ENCODE measurements around the gene ARHGAP15. TPM values are rescaled to one million over a fixed set of nuclear protein-coding genes. Genes with fewer than 3 reads are reported as not detected.

Gene ARHGAP15
- total and polyA plus RNA-seq, 10 donors: 55.8 to 219 (median 130) TPM

DNA sequence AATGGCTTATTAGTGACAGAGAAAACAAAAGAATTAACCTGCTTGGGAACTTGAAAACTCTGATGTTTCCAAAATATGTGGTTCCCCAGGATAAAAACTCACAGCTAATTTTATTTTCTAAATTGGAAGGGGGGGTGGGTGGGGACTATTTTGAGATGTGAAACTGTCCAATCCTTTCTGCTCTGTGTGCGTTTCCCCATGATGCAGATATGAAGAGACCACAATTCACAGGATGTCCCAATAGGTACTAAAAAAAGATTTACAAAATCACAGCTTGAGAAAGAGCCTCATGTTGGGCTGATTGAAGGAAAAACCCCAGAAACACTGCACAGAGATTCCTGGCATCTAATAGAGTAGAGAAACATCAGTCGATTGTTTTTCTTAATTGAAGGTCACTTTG lies 273.2 kb downstream of the ARHGAP15 start:
- no peak for TF ChIP-seq POLR2AphosphoS5 (IDR thresholded peaks at IDR 0.05)
- TF ChIP-seq POLR2A (IDR thresholded peaks at IDR 0.05): no peak
- TF ChIP-seq, protein P1, sequence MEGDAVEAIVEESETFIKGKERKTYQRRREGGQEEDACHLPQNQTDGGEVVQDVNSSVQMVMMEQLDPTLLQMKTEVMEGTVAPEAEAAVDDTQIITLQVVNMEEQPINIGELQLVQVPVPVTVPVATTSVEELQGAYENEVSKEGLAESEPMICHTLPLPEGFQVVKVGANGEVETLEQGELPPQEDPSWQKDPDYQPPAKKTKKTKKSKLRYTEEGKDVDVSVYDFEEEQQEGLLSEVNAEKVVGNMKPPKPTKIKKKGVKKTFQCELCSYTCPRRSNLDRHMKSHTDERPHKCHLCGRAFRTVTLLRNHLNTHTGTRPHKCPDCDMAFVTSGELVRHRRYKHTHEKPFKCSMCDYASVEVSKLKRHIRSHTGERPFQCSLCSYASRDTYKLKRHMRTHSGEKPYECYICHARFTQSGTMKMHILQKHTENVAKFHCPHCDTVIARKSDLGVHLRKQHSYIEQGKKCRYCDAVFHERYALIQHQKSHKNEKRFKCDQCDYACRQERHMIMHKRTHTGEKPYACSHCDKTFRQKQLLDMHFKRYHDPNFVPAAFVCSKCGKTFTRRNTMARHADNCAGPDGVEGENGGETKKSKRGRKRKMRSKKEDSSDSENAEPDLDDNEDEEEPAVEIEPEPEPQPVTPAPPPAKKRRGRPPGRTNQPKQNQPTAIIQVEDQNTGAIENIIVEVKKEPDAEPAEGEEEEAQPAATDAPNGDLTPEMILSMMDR (IDR thresholded peaks at IDR 0.05 in 8 of 11, conservative IDR thresholded peaks at IDR 0.05 in 3 of 11): no peak
- DNase-seq: no peak
- H3K4me1 ChIP-seq: peaks cover 0 to 33% (median 9%) of the 10 kb centered on the region in 6 donors
- no peaks in the 10 kb centered on the region for H3K27me3 ChIP-seq (replicated peaks in 1 of 7)
- intact Hi-C loops (cut with DNase I; ENCODE audit: low total_unique reads): no loop called here
- no peaks in the 10 kb centered on the region for H3K36me3 ChIP-seq
- no peak overlapping the region for H3K4me3 ChIP-seq
- no peaks in the 10 kb centered on the region for H3K9me3 ChIP-seq
- no peak overlapping the region for H3K27ac ChIP-seq
- 61 to 71% (median 65%) methylated on average over 2 of the region's 2 CpGs for WGBS, 5 donors

DNA sequence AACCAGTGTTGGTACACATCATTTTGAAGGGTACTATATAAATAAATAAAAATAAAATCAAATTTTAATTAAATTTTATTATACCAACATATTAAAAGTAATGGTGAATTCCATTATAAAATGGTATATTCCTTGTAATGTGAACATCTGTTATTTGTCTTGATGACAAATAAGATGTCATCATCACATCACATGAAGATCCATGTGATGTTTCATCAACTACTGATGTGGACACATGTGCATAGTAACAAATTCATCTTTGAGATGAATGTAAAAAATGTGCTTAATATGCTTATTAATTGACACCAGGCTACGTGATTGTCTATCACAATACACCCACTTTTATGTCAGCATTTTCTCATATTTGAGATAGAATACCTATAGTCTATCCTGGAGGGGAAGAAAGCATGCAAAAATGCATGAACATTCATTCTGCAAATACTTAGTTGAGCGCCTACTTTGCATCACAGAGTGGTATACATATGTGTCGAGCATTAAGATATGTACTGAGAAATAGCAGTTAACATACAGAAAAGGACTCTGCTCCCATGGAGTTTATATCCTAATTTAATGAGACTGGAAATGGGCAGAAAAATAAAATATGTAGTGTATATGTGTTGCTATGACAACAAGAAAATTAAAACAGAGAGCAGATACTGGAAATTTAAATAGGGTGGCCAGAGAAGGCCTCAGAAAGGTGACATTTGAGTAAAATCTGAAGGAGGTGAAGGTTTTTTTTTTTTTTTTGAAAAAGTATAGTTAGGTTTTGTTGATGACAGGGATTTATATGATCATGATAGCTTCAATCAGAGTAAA lies 281.1 kb downstream of the ARHGAP15 start:
- H3K4me1 ChIP-seq: no peaks in the 10 kb centered on the region
- TF ChIP-seq POLR2A (IDR thresholded peaks at IDR 0.05) (no peak), POLR2AphosphoS5 (IDR thresholded peaks at IDR 0.05) (no peak)
- TF ChIP-seq, protein P1 (IDR thresholded peaks at IDR 0.05 in 8 of 11, conservative IDR thresholded peaks at IDR 0.05 in 3 of 11): no peak
- H3K27me3 ChIP-seq (replicated peaks in 1 of 7): no peaks in the 10 kb centered on the region
- no peak overlapping the region for H3K27ac ChIP-seq
- H3K36me3 ChIP-seq: no peaks in the 10 kb centered on the region
- no peaks in the 10 kb centered on the region for H3K9me3 ChIP-seq
- DNase-seq: no peak
- intact Hi-C loops (cut with DNase I; ENCODE audit: low total_unique reads): no loop called here
- 87 to 95% (median 90%) methylated on average over 3 of the region's 3 CpGs for WGBS, 5 donors
- no peak overlapping the region for H3K4me3 ChIP-seq

DNA sequence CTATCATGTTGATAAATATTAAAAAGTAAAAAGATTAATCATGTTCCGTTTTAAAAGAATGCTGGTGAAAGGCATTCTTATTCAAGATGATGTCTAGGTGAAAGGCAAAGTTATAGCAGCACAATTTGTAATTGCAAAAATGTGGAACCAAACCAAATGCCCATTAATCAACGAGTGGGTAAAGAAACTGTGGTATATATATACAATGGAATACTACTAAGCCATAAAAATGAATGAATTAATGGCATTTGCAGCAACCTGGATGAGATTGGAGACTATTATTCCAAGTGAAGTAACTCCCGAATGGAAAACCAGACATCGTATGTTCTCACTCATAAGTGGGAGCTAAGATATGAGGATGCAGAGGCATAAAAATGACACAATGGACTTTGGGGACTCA lies 286.4 kb downstream of the ARHGAP15 start:
- Histone ChIP-seq H3K4me3 (no peak overlapping the region), H3K27ac (no peak overlapping the region), H3K36me3 (no peaks in the 10 kb centered on the region), H3K27me3 (replicated peaks in 1 of 7) (no peaks in the 10 kb centered on the region), H3K9me3 (no peaks in the 10 kb centered on the region), H3K4me1 (peaks cover 0 to 1% (median 0%) of the 10 kb centered on the region in 6 donors)
- DNase-seq: no peak
- whole genome bisulfite sequencing, 5 donors: 93 to 94% (median 94%) methylated on average over 4 of the region's 4 CpGs
- TF ChIP-seq POLR2AphosphoS5 (IDR thresholded peaks at IDR 0.05): no peak
- TF ChIP-seq, protein P1 (IDR thresholded peaks at IDR 0.05 in 8 of 11, conservative IDR thresholded peaks at IDR 0.05 in 3 of 11): no peak
- TF ChIP-seq POLR2A (IDR thresholded peaks at IDR 0.05): no peak
- intact Hi-C loops (cut with DNase I; ENCODE audit: low total_unique reads): no loop called here

DNA sequence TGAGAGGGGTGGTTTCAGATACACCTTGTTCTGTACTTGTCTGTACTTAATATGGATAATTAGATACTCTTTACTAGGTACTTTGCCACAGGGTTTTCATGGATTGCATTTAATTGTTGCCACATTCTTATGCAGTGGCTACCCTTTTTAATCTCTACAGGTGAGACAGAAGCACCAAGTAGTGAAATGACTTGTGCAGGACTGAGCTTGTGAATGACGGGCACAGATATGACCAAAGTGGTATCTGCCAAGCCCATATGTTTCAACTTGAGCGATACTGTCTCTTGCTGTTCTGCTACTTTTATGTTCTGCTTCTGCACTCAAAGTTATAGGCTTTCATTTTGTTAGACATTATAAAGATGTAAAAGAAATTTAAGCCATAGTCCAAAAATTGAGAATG lies 288.2 kb downstream of the ARHGAP15 start:
- H3K27ac ChIP-seq: no peak overlapping the region
- peaks cover 0 to 16% (median 0%) of the 10 kb centered on the region in 6 donors for H3K4me1 ChIP-seq
- H3K9me3 ChIP-seq: no peaks in the 10 kb centered on the region
- WGBS, 5 donors: 90 to 97% (median 92%) methylated on average over 2 of the region's 2 CpGs
- no peaks in the 10 kb centered on the region for H3K27me3 ChIP-seq (replicated peaks in 1 of 7)
- DNase-seq: no peak
- H3K36me3 ChIP-seq: no peaks in the 10 kb centered on the region
- intact Hi-C loops (cut with DNase I; ENCODE audit: low total_unique reads): no loop called here
- H3K4me3 ChIP-seq: no peak overlapping the region
- TF ChIP-seq POLR2AphosphoS5 (IDR thresholded peaks at IDR 0.05): no peak
- TF ChIP-seq, protein P1 (IDR thresholded peaks at IDR 0.05 in 8 of 11, conservative IDR thresholded peaks at IDR 0.05 in 3 of 11): no peak
- TF ChIP-seq POLR2A (IDR thresholded peaks at IDR 0.05): no peak

All from spleen (tissue), 11 donors.